Stimulated activated CD8-positive, alpha-beta memory T cell treated with anti-CD3 and anti-CD28 coated beads, Interleukin-12 subunit alpha, Interleukin-12 subunit beta, amount 100 ng/mL, for 4 hours (primary cell): Measurements from ENCODE around the gene PTPN2.

Source experiments
- DNase-seq: peaks from one replicate; pipeline ENCODE4 v3.0.0-alpha.2; 2020; ENCODE audit warnings: low read depth

Gene PTPN2

GRCh38 chr18:12857991-12858544 lies 26.0 kb downstream of the PTPN2 start:
- DNase-seq, result no peak

- no peak for DNase-seq
Observed at GRCh38 chr18:12857215-12857905, 26.7 kb downstream of the PTPN2 start.

GRCh38 chr18:12855916-12856315 lies 28.1 kb downstream of the PTPN2 start:
- no peak for DNase-seq

GRCh38 chr18:12852566-12853315 lies 31.3 kb downstream of the PTPN2 start:
- no peak for DNase-seq

- no peak for DNase-seq
Observed at GRCh38 chr18:12851716-12852115, 32.3 kb downstream of the PTPN2 start.

- DNase-seq, result no peak
Observed at GRCh38 chr18:12849548-12849947, 34.5 kb downstream of the PTPN2 start.

- DNase-seq, result no peak
Observed at GRCh38 chr18:12848405-12848804, 35.6 kb downstream of the PTPN2 start.

GRCh38 chr18:12844391-12844790 lies 39.6 kb downstream of the PTPN2 start:
- DNase-seq, result no peak

GRCh38 chr18:12843420-12844350 lies 40.4 kb downstream of the PTPN2 start:
- no peak for DNase-seq

GRCh38 chr18:12842459-12843380 lies 41.3 kb downstream of the PTPN2 start:
- DNase-seq, result no peak

- no peak for DNase-seq
Observed at GRCh38 chr18:12841070-12841469, 43.0 kb downstream of the PTPN2 start.

- no peak for DNase-seq
Observed at GRCh38 chr18:12840382-12840781, 43.7 kb downstream of the PTPN2 start.

GRCh38 chr18:12839526-12840196 lies 44.4 kb downstream of the PTPN2 start:
- DNase-seq, result no peak

GRCh38 chr18:12839057-12839525 lies 44.9 kb downstream of the PTPN2 start:
- no peak for DNase-seq

- DNase-seq, result no peak
Observed at GRCh38 chr18:12838178-12838634, 45.8 kb downstream of the PTPN2 start.

- DNase-seq, result no peak
Observed at GRCh38 chr18:12837747-12838146, 46.3 kb downstream of the PTPN2 start.

GRCh38 chr18:12836551-12836950 lies 47.5 kb downstream of the PTPN2 start:
- DNase-seq, result no peak

GRCh38 chr18:12828116-12829051 lies 55.7 kb downstream of the PTPN2 start:
- DNase-seq, result no peak

- DNase-seq, result no peak
Observed at GRCh38 chr18:12827588-12827987, 56.4 kb downstream of the PTPN2 start.
